Endometrium (tissue), 2 donors: ENCODE results near the gene F2R.

Experiments
- FAIRE-seq: peaks from 2 replicates; lab custom pipeline; 2012; peaks lifted over from hg19 to GRCh38; lab: Jason Lieb, UNC
- donor health status: control.
- donor health status: control.

F2R gene

GRCh38 chr5:76690704-76691466 is 25.0 kb upstream of the F2R start:
- FAIRE-seq = no peak

- FAIRE-seq = no peak
These were observed 24.3 kb upstream of the F2R start for GRCh38 chr5:76691467-76692273.

GRCh38 chr5:76692274-76692540 is 23.7 kb upstream of the F2R start:
- FAIRE-seq = no peak

GRCh38 chr5:76692651-76693050 is 23.3 kb upstream of the F2R start:
- no peak for FAIRE-seq

- no peak for FAIRE-seq
These were observed 22.8 kb upstream of the F2R start for GRCh38 chr5:76693141-76693540.

GRCh38 chr5:76694317-76694716 is 21.6 kb upstream of the F2R start:
- no peak for FAIRE-seq

GRCh38 chr5:76695346-76695745 is 20.6 kb upstream of the F2R start:
- no peak for FAIRE-seq

- FAIRE-seq = no peak
These were observed 19.7 kb upstream of the F2R start for GRCh38 chr5:76696251-76696650.

- FAIRE-seq = no peak
These were observed 18.3 kb upstream of the F2R start for GRCh38 chr5:76697670-76698069.

- no peak for FAIRE-seq
These were observed 15.4 kb upstream of the F2R start for GRCh38 chr5:76700571-76700970.

- FAIRE-seq = no peak
These were observed 14.6 kb upstream of the F2R start for GRCh38 chr5:76701298-76701697.

GRCh38 chr5:76703707-76704106 is 12.2 kb upstream of the F2R start:
- no peak for FAIRE-seq

- no peak for FAIRE-seq
These were observed 11.7 kb upstream of the F2R start for GRCh38 chr5:76704131-76704663.

GRCh38 chr5:76705574-76705973 is 10.4 kb upstream of the F2R start:
- no peak for FAIRE-seq

- FAIRE-seq = no peak
These were observed 6.2 kb upstream of the F2R start for GRCh38 chr5:76709762-76710161.

- FAIRE-seq = no peak
These were observed 4.9 kb upstream of the F2R start for GRCh38 chr5:76710991-76711390.

- no peak for FAIRE-seq
These were observed 1.0 kb upstream of the F2R start for GRCh38 chr5:76714751-76715485.

GRCh38 chr5:76715486-76715735 is 515 bp upstream of the F2R start:
- no peak for FAIRE-seq

GRCh38 chr5:76716456-76717157 is 681 bp downstream of the F2R start:
- no peak for FAIRE-seq

GRCh38 chr5:76717222-76718083 is 1.5 kb downstream of the F2R start:
- FAIRE-seq = no peak

- no peak for FAIRE-seq
These were observed 2.5 kb downstream of the F2R start for GRCh38 chr5:76718381-76718832.

- FAIRE-seq = no peak
These were observed 3.0 kb downstream of the F2R start for GRCh38 chr5:76718880-76719279.
